ENCODE measurements around the gene CDK18.

The CDK18 gene

GRCh38 chr1:205534444-205534985, 30.0 kb downstream of the CDK18 start:
- H3K4me1 ChIP-seq (ENCODE audit: control insufficient read depth, insufficient read depth, low read length), result peaks cover 4% of the 10 kb centered on the region; the same call in 1 of the 2 replicates
- H3K27me3 ChIP-seq (ENCODE audit: control insufficient read depth, insufficient read depth, low read length), result peaks cover 22% of the 10 kb centered on the region
- H3K9ac ChIP-seq (ENCODE audit: low read length), result no peak overlapping the region
- H3K9me3 ChIP-seq (ENCODE audit: control insufficient read depth, insufficient read depth, low read depth, low read length), result no peaks in the 10 kb centered on the region
- no peak overlapping the region for H3K4me3 ChIP-seq (ENCODE audit: low read depth, low read length)
- no peak overlapping the region for H3K27ac ChIP-seq (ENCODE audit: low read depth, low read length)
- H3K36me3 ChIP-seq (ENCODE audit: control insufficient read depth, insufficient read depth, low read length), result peaks cover 28% of the 10 kb centered on the region

GRCh38 chr1:205535096-205535495, 30.6 kb downstream of the CDK18 start:
- peaks cover 4% of the 10 kb centered on the region; the same call in 1 of the 2 replicates for H3K4me1 ChIP-seq (ENCODE audit: control insufficient read depth, insufficient read depth, low read length)
- peaks cover 22% of the 10 kb centered on the region for H3K36me3 ChIP-seq (ENCODE audit: control insufficient read depth, insufficient read depth, low read length)
- H3K27me3 ChIP-seq (ENCODE audit: control insufficient read depth, insufficient read depth, low read length), result peaks cover 26% of the 10 kb centered on the region
- no peaks in the 10 kb centered on the region for H3K9me3 ChIP-seq (ENCODE audit: control insufficient read depth, insufficient read depth, low read depth, low read length)
- H3K9ac ChIP-seq (ENCODE audit: low read length), result no peak overlapping the region
- H3K4me3 ChIP-seq (ENCODE audit: low read depth, low read length), result no peak overlapping the region
- no peak overlapping the region for H3K27ac ChIP-seq (ENCODE audit: low read depth, low read length)

- Histone ChIP-seq H3K9me3 (ENCODE audit: control insufficient read depth, insufficient read depth, low read depth, low read length) (peaks cover 2% of the 10 kb centered on the region), H3K4me3 (ENCODE audit: low read depth, low read length) (no peak overlapping the region), H3K4me1 (ENCODE audit: control insufficient read depth, insufficient read depth, low read length) (peaks cover 4% of the 10 kb centered on the region; the same call in 1 of the 2 replicates), H3K27ac (ENCODE audit: low read depth, low read length) (no peak overlapping the region), H3K9ac (ENCODE audit: low read length) (no peak overlapping the region), H3K27me3 (ENCODE audit: control insufficient read depth, insufficient read depth, low read length) (peaks cover 28% of the 10 kb centered on the region), H3K36me3 (ENCODE audit: control insufficient read depth, insufficient read depth, low read length) (peaks cover 12% of the 10 kb centered on the region)
Observed at GRCh38 chr1:205535866-205536758, 31.6 kb downstream of the CDK18 start.

DNA sequence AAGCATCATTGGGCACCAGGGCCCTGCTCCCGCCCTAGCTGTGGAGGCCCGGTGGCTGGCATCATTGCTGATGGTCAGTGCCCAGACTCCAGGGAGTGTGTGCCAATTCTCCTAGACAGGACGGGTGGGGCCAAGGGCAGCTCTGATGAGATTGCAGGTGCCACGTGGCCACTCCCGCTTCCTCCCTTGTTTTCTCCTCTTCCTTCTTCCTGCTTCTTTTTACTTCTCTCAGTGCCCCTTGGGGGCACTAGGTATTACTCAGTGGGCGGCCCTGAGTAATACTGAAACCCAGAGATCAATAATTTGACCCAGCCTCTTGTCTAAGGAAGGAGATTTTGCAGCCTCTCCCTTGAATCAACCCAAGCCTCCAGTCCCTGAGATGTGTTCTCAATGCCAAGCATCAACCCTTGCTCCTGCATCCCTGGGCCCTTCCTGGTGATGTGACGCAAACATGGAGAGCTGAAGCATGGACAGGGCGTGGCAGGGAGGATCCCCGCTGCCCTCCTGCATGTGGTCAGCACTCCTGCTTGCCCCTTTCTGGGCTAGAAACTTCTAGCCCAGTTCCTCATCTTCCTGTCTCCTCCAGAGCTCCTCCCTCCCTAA, 32.4 kb downstream of the CDK18 start:
- Histone ChIP-seq H3K9ac (ENCODE audit: low read length) (no peak overlapping the region), H3K27ac (ENCODE audit: low read depth, low read length) (no peak overlapping the region), H3K9me3 (ENCODE audit: control insufficient read depth, insufficient read depth, low read depth, low read length) (peaks cover 8% of the 10 kb centered on the region), H3K27me3 (ENCODE audit: control insufficient read depth, insufficient read depth, low read length) (peaks cover 36% of the 10 kb centered on the region), H3K36me3 (ENCODE audit: control insufficient read depth, insufficient read depth, low read length) (peaks cover 5% of the 10 kb centered on the region), H3K4me1 (ENCODE audit: control insufficient read depth, insufficient read depth, low read length) (peaks cover 4% of the 10 kb centered on the region; the same call in 1 of the 2 replicates), H3K4me3 (ENCODE audit: low read depth, low read length) (no peak overlapping the region)

DNA sequence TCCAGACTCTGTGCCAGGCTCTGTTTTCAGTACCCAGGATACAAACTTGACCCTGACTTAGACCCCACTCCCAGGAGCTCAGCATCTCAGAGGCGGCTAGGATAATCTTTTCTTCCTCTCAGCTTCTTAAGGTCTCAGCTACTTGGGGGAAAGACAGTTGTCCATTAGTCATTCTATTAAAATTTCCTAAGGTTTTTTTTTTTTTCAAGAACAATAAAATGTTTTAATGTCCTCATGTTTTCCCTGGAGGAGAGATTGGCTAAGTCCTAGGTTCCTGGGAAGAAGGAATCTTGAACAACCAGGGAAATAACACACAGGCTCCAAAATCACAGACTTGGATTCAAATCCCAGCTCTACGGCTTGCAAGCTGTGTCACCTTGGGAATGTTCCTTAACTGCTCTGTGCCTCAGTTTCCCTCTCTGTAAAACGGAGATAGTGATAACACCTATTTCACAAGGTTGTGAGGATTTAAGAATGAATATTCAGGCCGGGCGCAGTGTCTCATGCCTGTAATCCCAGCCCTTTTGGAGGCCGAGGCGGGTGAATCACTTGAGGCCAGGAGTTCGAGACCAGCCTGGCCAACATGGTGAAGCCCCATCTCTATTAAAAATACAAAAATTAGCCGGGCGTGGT, 33.0 kb downstream of the CDK18 start:
- no peak overlapping the region for H3K27ac ChIP-seq (ENCODE audit: low read depth, low read length)
- H3K36me3 ChIP-seq (ENCODE audit: control insufficient read depth, insufficient read depth, low read length), result no peaks in the 10 kb centered on the region
- H3K9ac ChIP-seq (ENCODE audit: low read length), result no peak overlapping the region
- peaks cover 8% of the 10 kb centered on the region for H3K9me3 ChIP-seq (ENCODE audit: control insufficient read depth, insufficient read depth, low read depth, low read length)
- H3K4me3 ChIP-seq (ENCODE audit: low read depth, low read length), result no peak overlapping the region
- H3K4me1 ChIP-seq (ENCODE audit: control insufficient read depth, insufficient read depth, low read length), result peaks cover 4% of the 10 kb centered on the region; the same call in 1 of the 2 replicates
- H3K27me3 ChIP-seq (ENCODE audit: control insufficient read depth, insufficient read depth, low read length), result peaks cover 42% of the 10 kb centered on the region

GRCh38 chr1:205538235-205538840, 33.9 kb downstream of the CDK18 start:
- peaks cover 42% of the 10 kb centered on the region for H3K27me3 ChIP-seq (ENCODE audit: control insufficient read depth, insufficient read depth, low read length)
- H3K27ac ChIP-seq (ENCODE audit: low read depth, low read length), result no peak overlapping the region
- H3K4me3 ChIP-seq (ENCODE audit: low read depth, low read length), result no peak overlapping the region
- peaks cover 2% of the 10 kb centered on the region; the same call in 1 of the 2 replicates for H3K4me1 ChIP-seq (ENCODE audit: control insufficient read depth, insufficient read depth, low read length)
- H3K9ac ChIP-seq (ENCODE audit: low read length), result no peak overlapping the region
- no peaks in the 10 kb centered on the region for H3K36me3 ChIP-seq (ENCODE audit: control insufficient read depth, insufficient read depth, low read length)
- peaks cover 8% of the 10 kb centered on the region for H3K9me3 ChIP-seq (ENCODE audit: control insufficient read depth, insufficient read depth, low read depth, low read length)

DNA sequence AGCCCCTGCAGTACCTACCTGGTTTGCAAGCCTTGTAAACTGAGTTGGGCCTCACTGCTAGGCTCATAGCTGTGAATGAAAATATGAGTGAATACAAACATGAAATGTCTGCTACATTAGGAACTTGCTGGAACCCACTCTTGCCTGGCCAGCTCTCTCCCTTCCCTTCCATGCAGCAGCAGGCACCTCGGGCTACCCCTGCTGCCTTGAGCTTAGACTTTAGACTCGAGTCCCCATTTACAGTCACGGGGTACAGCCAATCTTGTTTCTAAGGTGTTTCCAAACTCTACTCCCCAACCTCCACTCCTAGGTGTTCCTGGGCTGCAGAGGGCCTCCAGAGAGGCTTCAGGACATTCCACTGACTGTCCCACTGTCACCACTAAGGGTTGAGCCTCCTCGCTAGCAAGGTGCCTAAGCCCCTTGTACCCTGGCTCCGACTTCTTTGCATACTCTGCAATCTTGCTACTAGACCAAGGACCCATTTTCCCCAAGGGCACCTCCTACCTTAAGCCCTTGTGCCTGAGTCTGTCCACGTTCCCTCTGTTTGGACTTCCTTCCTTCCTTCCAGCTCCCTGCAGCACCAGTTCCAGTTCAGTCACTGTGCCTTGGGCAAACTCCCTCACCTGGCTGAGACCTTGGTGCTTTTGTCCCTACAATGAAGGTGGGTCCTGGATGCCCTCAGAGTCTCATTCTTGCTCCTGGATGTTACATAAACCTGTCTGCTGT, 36.9 kb downstream of the CDK18 start:
- no peak overlapping the region for H3K27ac ChIP-seq (ENCODE audit: low read depth, low read length)
- H3K4me1 ChIP-seq (ENCODE audit: control insufficient read depth, insufficient read depth, low read length), result peaks cover 9% of the 10 kb centered on the region
- peaks cover 8% of the 10 kb centered on the region for H3K9me3 ChIP-seq (ENCODE audit: control insufficient read depth, insufficient read depth, low read depth, low read length)
- no peak overlapping the region for H3K4me3 ChIP-seq (ENCODE audit: low read depth, low read length)
- peaks cover 36% of the 10 kb centered on the region for H3K27me3 ChIP-seq (ENCODE audit: control insufficient read depth, insufficient read depth, low read length)
- no peaks in the 10 kb centered on the region for H3K36me3 ChIP-seq (ENCODE audit: control insufficient read depth, insufficient read depth, low read length)
- no peak overlapping the region for H3K9ac ChIP-seq (ENCODE audit: low read length)

DNA sequence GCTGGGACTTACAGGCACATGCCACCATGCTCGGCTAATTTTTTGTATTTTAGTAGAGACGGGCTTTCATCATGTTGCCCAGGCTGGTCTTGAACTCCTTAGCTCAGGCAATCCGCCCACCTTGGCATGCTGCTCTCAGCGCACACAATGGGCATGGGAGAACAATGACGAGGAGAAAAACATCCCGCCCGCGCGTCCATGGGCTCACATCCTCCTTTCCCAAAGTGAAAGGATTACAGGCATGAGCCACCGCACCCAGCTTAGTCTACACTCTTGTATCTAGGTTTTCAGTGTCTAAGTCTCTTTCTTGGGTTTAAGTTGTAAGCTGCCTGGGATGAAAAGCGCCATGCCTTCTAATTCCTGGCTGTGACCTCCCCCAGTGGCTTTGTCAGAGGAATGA, 37.9 kb downstream of the CDK18 start:
- H3K4me3 ChIP-seq (ENCODE audit: low read depth, low read length), result no peak overlapping the region
- H3K9ac ChIP-seq (ENCODE audit: low read length), result no peak overlapping the region
- H3K27ac ChIP-seq (ENCODE audit: low read depth, low read length), result no peak overlapping the region
- peaks cover 8% of the 10 kb centered on the region for H3K9me3 ChIP-seq (ENCODE audit: control insufficient read depth, insufficient read depth, low read depth, low read length)
- peaks cover 9% of the 10 kb centered on the region for H3K4me1 ChIP-seq (ENCODE audit: control insufficient read depth, insufficient read depth, low read length)
- peaks cover 28% of the 10 kb centered on the region for H3K27me3 ChIP-seq (ENCODE audit: control insufficient read depth, insufficient read depth, low read length)
- H3K36me3 ChIP-seq (ENCODE audit: control insufficient read depth, insufficient read depth, low read length), result no peaks in the 10 kb centered on the region

DNA sequence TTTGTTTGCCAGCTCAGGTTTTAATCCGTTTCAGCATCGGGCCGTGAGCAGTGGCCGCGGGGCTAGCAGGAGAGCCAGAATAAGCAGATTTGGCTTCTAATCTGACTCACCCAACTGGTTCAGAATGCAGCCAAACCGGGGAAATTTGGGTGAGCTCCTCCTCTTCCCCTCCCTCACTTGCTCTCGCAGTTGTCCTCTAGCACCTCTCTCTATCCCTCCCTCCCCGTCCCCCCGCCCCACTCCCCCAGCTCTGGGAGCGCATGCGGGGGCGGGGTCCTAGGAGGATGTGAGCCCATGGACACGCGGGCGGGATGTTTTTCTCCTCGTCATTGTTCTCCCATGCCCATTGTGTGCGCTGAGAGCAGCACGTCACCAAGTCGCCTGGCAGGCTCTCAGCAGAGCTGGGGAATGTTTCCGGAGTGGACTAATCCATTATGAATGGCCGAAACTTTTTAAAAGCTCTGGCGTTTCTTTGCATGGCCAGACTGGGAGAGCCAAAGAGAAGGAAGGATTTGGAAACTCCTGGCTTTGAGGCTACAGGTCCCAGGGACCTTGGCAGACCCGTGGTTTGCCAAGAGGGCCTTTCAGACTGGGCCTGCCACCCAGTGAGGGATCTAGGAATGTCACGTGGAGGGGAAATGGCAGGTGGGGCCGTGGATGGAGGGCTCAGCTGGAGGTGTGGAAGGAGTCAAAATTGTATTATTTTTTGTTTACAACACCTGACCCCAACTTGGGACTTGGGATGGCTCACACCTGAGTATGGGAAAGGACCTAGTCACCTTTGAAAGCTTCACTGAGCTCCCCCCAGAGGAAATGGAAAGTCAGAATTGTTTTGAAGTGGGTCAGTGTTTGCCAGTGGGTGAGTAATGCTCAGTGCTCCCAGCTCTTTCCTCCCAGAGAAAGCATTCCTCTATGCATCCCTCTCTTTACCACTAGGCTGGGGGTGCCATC, 39.2 kb downstream of the CDK18 start:
- Histone ChIP-seq H3K36me3 (ENCODE audit: control insufficient read depth, insufficient read depth, low read length) (no peaks in the 10 kb centered on the region), H3K9ac (ENCODE audit: low read length) (peak overlapping the region; percentile 69), H3K9me3 (ENCODE audit: control insufficient read depth, insufficient read depth, low read depth, low read length) (peaks cover 8% of the 10 kb centered on the region), H3K4me3 (ENCODE audit: low read depth, low read length) (peak overlapping the region; percentile 56), H3K4me1 (ENCODE audit: control insufficient read depth, insufficient read depth, low read length) (peaks cover 9% of the 10 kb centered on the region), H3K27ac (ENCODE audit: low read depth, low read length) (no peak overlapping the region), H3K27me3 (ENCODE audit: control insufficient read depth, insufficient read depth, low read length) (peaks cover 24% of the 10 kb centered on the region)

All from HUES6 (cell line).